Testis (tissue), 3 donors: ENCODE data around the gene EHHADH. TPM values are rescaled to one million over a fixed set of nuclear protein-coding genes. Genes with fewer than 3 reads are reported as not detected.

ENCODE experiments used
- DNase-seq: peaks from one replicate; pipeline ENCODE4 v3.0.0-alpha.2; 2019
- H3K27ac ChIP-seq, 2 donors: fragments of 200-600 bp; sonication (generic); one replicate each; pipeline ENCODE4 v1.5.1; 2019
- H3K27me3 ChIP-seq: fragments of 200-600 bp; sonication (generic); one replicate; pipeline ENCODE4 v1.5.1; 2019
- H3K36me3 ChIP-seq: fragments of 200-600 bp; sonication (generic); one replicate; pipeline ENCODE4 v1.5.1; 2017; ENCODE audit warnings: low read depth; ENCODE audit errors: missing control alignments
- H3K4me1 ChIP-seq: fragments of 200-600 bp; sonication (generic); one replicate; pipeline ENCODE4 v1.5.1; 2019
- H3K4me3 ChIP-seq, 2 donors: fragments of 200-600 bp; sonication (generic); one replicate each; pipeline ENCODE4 v1.5.1; 2017 to 2019
- H3K9me3 ChIP-seq: fragments of 200-600 bp; sonication (generic); one replicate; pipeline ENCODE4 v1.5.1; 2017
- POLR2A ChIP-seq: fragments of 450-650 bp; IDR thresholded peaks from one replicate; pipeline ENCODE4 v1.6.1; 2017; ENCODE audit warnings: antibody characterized with exemption, mild to moderate bottlenecking, moderate library complexity
- WGBS, 2 donors: methylation state at CpG; one replicate each; pipeline ENCODE4 v1.1.5; 2018; 5-methylcytosine and 5-hydroxymethylcytosine counted together
- intact Hi-C: fragments of 100-400 bp; cut with DNase I; formaldehyde crosslinking; loops from one replicate; pipeline ENCODE4 v1.15.1; 2023; ENCODE audit warnings: low total_unique reads
- polyA plus RNA-seq: library from polyadenylated mRNA; stranded (reverse); fragments of 350-450 nt; fragmentation: Illumina TruSeq; extraction: RNeasy Lipid Tissue Mini Kit (QIAGEN cat#74804); gene quantifications from one replicate; pipeline ENCODE4 v1.2.3, GENCODE V29; 2014; ENCODE audit warnings: low read depth, low replicate concordance; ENCODE audit not compliant: insufficient read depth
- total RNA-seq, 2 donors: library from RNA; depleted of rRNA; stranded (reverse); fragments of >200 nt; gene quantifications; one replicate each; pipeline ENCODE4 v1.2.3, GENCODE V29; 2016
- TF ChIP-seq, protein P1 (sequence below), 3 experiments: fragments of 450-650 bp in 2 of 3; fragments of 200-600 bp in 1 of 3; sonication (generic) in 1 of 3; IDR thresholded peaks; one replicate each; pipeline ENCODE4 v1.5.1; 2016 to 2019; ENCODE audit warnings: antibody characterized with exemption in 3 of 3, mild to moderate bottlenecking in 2 of 3, moderate library complexity in 1 of 3

Gene EHHADH
- total and polyA plus RNA-seq, 3 donors from 2014 or later, result 5.2 to 7.5 (median 6.1) TPM

DNA sequence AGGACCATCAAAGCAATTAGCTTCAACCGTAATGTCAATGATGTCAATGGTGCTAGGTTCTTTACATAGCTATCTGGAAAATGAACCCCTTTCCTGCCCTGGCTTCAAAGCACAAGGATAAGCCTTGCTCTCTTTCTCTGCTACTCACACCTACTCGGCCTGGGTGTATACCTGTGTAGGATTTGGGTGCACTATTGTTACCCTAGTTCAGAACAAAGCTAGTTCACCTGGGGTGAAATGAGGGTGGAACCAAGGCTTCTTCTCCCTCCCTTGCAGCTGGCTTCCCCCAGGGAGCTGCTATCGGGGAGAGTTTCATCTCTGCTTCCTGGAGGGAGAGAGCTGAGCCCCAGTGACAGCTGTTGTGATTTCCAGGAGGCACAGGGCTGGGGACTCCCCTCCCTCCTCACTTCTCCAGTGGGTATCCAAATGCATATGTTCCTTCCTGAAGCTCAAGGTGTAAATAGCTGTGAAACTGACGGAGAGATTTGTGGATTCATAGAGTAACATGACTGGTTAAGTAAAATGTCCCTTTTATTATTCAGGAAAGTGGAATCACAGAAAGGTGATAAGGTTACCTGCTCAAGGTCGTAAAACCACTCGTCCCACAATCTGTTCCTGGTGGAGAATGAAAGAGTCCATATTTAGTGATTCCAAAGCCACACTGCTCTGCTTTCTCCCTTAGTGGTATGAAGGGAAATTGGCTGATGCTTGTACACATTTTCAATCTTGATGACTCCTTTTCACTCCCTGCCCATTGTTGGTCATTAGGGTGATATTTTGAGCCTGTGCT lies 89.2 kb downstream of the EHHADH start:
- Histone ChIP-seq H3K9me3 (no peaks in the 10 kb centered on the region), H3K36me3 (no peaks in the 10 kb centered on the region), H3K27ac (no peak overlapping the region), H3K4me3 (no peak overlapping the region), H3K27me3 (no peaks in the 10 kb centered on the region), H3K4me1 (no peaks in the 10 kb centered on the region)
- 67 to 70% methylated on average over 6 of the region's 6 CpGs for WGBS, 2 donors
- no peak for TF ChIP-seq POLR2A
- TF ChIP-seq, protein P1, sequence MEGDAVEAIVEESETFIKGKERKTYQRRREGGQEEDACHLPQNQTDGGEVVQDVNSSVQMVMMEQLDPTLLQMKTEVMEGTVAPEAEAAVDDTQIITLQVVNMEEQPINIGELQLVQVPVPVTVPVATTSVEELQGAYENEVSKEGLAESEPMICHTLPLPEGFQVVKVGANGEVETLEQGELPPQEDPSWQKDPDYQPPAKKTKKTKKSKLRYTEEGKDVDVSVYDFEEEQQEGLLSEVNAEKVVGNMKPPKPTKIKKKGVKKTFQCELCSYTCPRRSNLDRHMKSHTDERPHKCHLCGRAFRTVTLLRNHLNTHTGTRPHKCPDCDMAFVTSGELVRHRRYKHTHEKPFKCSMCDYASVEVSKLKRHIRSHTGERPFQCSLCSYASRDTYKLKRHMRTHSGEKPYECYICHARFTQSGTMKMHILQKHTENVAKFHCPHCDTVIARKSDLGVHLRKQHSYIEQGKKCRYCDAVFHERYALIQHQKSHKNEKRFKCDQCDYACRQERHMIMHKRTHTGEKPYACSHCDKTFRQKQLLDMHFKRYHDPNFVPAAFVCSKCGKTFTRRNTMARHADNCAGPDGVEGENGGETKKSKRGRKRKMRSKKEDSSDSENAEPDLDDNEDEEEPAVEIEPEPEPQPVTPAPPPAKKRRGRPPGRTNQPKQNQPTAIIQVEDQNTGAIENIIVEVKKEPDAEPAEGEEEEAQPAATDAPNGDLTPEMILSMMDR (IDR thresholded peaks at IDR 0.05), result no peak
- intact Hi-C loops, result no loop called here
- DNase-seq, result no peak

DNA sequence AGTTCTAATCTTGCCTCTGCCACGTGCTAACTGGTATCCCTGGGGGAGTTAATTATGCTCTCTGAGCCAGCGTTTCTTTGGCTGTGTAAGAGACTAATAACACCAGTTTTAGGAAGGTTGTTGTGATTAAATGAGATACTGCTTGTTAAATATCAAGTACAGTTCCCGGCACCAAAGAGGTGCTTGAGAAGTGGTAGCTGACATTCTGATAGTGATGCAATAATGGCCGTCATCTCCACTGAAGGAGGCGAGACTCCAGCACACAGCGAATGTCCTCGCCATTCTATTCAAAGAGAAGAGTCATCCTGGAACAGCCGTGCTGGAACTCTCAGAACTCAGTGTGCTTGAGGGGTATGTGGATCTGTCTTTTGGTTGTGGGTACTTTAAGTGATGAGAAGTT lies 91.2 kb downstream of the EHHADH start:
- Histone ChIP-seq H3K36me3 (no peaks in the 10 kb centered on the region), H3K9me3 (no peaks in the 10 kb centered on the region), H3K27ac (no peak overlapping the region), H3K4me1 (no peaks in the 10 kb centered on the region), H3K27me3 (no peaks in the 10 kb centered on the region), H3K4me3 (no peak overlapping the region)
- no peak for DNase-seq
- TF ChIP-seq, protein P1 (IDR thresholded peaks at IDR 0.05), result no peak
- TF ChIP-seq POLR2A, result no peak
- intact Hi-C loops, result no loop called here
- 67 to 81% methylated on average over 7 to 8 of the region's 8 CpGs for WGBS, 2 donors

DNA sequence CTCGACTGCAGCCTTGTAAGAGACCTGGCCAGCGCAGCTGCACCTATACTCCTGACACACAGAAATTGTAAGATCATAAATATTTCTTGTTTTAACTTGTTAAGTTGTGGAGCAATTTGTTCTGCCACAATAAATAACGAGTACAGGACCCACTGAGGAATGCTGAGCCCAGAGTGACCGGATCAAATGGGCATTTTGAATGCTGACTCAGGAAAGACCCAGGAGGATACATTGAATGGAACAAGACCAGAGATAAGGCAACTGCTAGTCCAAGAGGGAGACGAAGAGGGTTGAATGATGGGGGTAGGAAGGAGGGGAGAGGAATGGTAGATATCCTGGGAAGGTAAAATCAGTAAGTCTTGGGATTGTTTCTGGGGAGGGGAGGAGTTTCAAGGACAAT lies 92.1 kb downstream of the EHHADH start:
- H3K4me3 ChIP-seq, result no peak overlapping the region
- H3K4me1 ChIP-seq, result no peaks in the 10 kb centered on the region
- TF ChIP-seq POLR2A, result no peak
- DNase-seq, result no peak
- no peaks in the 10 kb centered on the region for H3K36me3 ChIP-seq
- no peaks in the 10 kb centered on the region for H3K9me3 ChIP-seq
- no peaks in the 10 kb centered on the region for H3K27me3 ChIP-seq
- intact Hi-C loops, result no loop called here
- H3K27ac ChIP-seq, result no peak overlapping the region
- WGBS, 2 donors, result 75 to 81% methylated on average over 5 of the region's 5 CpGs

DNA sequence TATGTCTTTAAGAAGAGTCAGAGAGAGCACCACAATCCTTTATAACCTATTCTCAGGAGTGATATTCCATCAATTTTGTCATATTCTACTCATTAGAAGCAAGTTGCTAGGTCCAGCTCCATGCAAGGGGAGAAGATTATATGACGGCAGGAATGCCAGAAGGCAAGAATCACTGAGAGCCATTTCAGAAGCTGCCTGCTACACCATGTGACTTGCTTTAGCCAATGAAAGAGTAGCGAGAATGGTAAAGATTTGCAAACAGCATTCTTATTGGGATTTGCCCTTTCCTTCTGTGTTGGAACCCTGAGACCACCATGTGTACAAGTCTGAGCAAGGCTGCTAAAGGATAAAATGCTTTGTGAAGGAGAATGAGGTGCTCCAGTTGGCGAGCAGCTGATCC lies 96.5 kb downstream of the EHHADH start:
- WGBS, 2 donors, result 78 to 85% methylated on average over 3 of the region's 3 CpGs
- peaks cover 9% of the 10 kb centered on the region for H3K4me1 ChIP-seq
- no peak overlapping the region for H3K4me3 ChIP-seq
- peak overlapping the region in 1 of 2 donors; percentile 66 for H3K27ac ChIP-seq
- no peaks in the 10 kb centered on the region for H3K9me3 ChIP-seq
- intact Hi-C loops, result no loop called here
- H3K27me3 ChIP-seq, result no peaks in the 10 kb centered on the region
- no peaks in the 10 kb centered on the region for H3K36me3 ChIP-seq
- no peak for DNase-seq
- TF ChIP-seq, protein P1 (IDR thresholded peaks at IDR 0.05), result no peak
- TF ChIP-seq POLR2A, result no peak

DNA sequence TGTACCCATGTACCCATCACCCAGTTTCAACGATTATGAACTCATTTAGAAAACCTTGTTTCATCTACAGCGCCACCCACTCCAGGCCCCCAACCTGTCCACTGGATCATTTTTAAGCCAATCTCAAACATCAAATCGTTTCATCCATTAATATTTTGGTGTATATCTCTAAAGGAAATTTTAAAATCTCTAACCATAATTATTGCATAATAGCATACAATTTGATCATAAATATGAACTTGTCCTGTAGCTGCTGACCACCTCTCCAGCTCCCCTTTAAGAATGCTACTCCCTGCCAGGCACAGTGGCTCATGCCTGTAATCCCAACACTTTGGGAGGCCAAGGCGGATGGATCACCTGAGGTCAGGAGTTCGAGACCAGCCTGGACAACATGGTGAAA lies 98.2 kb downstream of the EHHADH start:
- no peak overlapping the region for H3K4me3 ChIP-seq
- DNase-seq, result no peak
- H3K4me1 ChIP-seq, result peaks cover 9% of the 10 kb centered on the region
- intact Hi-C loops, result no loop called here
- TF ChIP-seq POLR2A, result no peak
- TF ChIP-seq, protein P1 (IDR thresholded peaks at IDR 0.05), result no peak
- no peak overlapping the region for H3K27ac ChIP-seq
- WGBS, 2 donors, result 93 to 94% methylated on average over 5 of the region's 5 CpGs
- no peaks in the 10 kb centered on the region for H3K36me3 ChIP-seq
- no peaks in the 10 kb centered on the region for H3K9me3 ChIP-seq
- H3K27me3 ChIP-seq, result no peaks in the 10 kb centered on the region
